GM18873 (cell line): Measurements from ENCODE around the gene NR4A3.

ENCODE experiments used
- ATAC-seq: cut with Tn5 transposase; IDR thresholded peaks from one replicate; pipeline ENCODE4 v1.9.1; 2021; ENCODE audit warnings: mild to moderate bottlenecking, moderate library complexity, moderate number of reproducible peaks; ENCODE audit not compliant: unreplicated experiment, low FRiP score

NR4A3 gene

GRCh38 chr9:99811598-99812383 lies 9.9 kb upstream of the NR4A3 start:
- ATAC-seq: peak; percentile 42

- no peak for ATAC-seq
Observed at GRCh38 chr9:99813739-99814138, 7.9 kb upstream of the NR4A3 start.

- ATAC-seq: no peak
Observed at GRCh38 chr9:99814359-99814758, 7.3 kb upstream of the NR4A3 start.

- ATAC-seq: no peak
Observed at GRCh38 chr9:99816392-99816791, 5.3 kb upstream of the NR4A3 start.

- ATAC-seq: no peak
Observed at GRCh38 chr9:99818500-99818899, 3.2 kb upstream of the NR4A3 start.

GRCh38 chr9:99819123-99819855 lies 2.4 kb upstream of the NR4A3 start:
- peak; percentile 43 for ATAC-seq

- ATAC-seq: peak; percentile 33
Observed at GRCh38 chr9:99819856-99820684, 1.6 kb upstream of the NR4A3 start.

- ATAC-seq: no peak
Observed at GRCh38 chr9:99820685-99821395, 845 bp upstream of the NR4A3 start.

- no peak for ATAC-seq
Observed at GRCh38 chr9:99822109-99822805, 572 bp downstream of the NR4A3 start.

GRCh38 chr9:99822806-99823591 lies 1.3 kb downstream of the NR4A3 start:
- ATAC-seq: no peak

- no peak for ATAC-seq
Observed at GRCh38 chr9:99823681-99824377, 2.1 kb downstream of the NR4A3 start.

GRCh38 chr9:99824378-99825171 lies 2.9 kb downstream of the NR4A3 start:
- no peak for ATAC-seq

- no peak for ATAC-seq
Observed at GRCh38 chr9:99825172-99826046, 3.7 kb downstream of the NR4A3 start.

- no peak for ATAC-seq
Observed at GRCh38 chr9:99826579-99826978, 4.9 kb downstream of the NR4A3 start.

- no peak for ATAC-seq
Observed at GRCh38 chr9:99827244-99827643, 5.6 kb downstream of the NR4A3 start.

- ATAC-seq: no peak
Observed at GRCh38 chr9:99828054-99828416, 6.3 kb downstream of the NR4A3 start.
